G401 (cell line): ENCODE measurements around the gene CUTA. TPM values are rescaled to one million over a fixed set of nuclear protein-coding genes. Genes with fewer than 3 reads are reported as not detected.

Source experiments
- DNase-seq: peaks from one replicate; pipeline ENCODE4 v3.0.0-alpha.2; 2015; ENCODE audit warnings: low spot score
- in situ Hi-C: cut with HindIII; loops from 2 replicates; pipeline ENCODE4 v1.10.0; 2016; ENCODE audit warnings: low sequenced_read_pairs, mixed read lengths
- total RNA-seq: library from RNA; depleted of rRNA; stranded (reverse); fragments of >200 nt; shearing (Covaris generic); gene quantifications from 2 replicates; pipeline ENCODE4 v1.2.3, GENCODE V29; 2014

CUTA gene
- total RNA-seq, 1 experiment from 2014 or later = 304 TPM

DNA sequence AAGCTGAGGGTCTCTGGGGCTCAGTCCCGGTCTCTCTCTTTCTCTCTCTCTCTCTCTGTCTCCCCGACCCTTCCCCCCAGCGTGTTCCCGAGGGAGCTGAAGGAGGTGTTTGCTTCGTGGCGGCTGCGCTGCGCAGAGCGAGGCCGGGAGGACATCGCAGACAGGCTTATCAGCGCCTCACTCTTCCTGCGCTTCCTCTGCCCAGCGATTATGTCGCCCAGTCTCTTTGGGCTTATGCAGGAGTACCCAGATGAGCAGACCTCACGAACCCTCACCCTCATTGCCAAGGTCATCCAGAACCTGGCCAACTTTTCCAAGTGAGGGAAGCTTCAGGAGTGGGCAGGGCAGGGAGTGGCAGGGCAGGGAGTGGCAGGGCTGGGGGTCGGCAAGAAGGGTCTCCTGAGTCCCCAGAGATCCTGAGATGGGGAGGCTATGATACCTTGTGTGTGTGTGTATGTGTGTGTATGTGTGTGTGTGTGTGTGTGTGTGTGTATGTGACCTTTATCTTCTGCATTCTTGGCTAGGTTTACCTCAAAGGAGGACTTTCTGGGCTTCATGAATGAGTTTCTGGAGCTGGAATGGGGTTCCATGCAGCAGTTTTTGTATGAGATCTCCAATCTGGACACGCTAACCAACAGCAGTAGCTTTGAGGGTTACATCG is 22.9 kb upstream of the CUTA start:
- in situ Hi-C loops = no loop called here

GRCh38 chr6:33439956-33440648 is 22.2 kb upstream of the CUTA start:
- DNase-seq = no peak
- in situ Hi-C loops = no loop called here

More for the DNA sequence above, 22.9 kb upstream of the CUTA start:
- no peak for DNase-seq

- in situ Hi-C loops = no loop called here
Observed at GRCh38 chr6:33438978-33439594, 21.2 kb upstream of the CUTA start.

GRCh38 chr6:33437666-33438065 is 19.8 kb upstream of the CUTA start:
- no peak for DNase-seq
- in situ Hi-C loops = no loop called here

More at GRCh38 chr6:33438978-33439594, 21.2 kb upstream of the CUTA start:
- no peak for DNase-seq

- DNase-seq = no peak
- in situ Hi-C loops = no loop called here
Observed at GRCh38 chr6:33434961-33435360, 17.1 kb upstream of the CUTA start.

DNA sequence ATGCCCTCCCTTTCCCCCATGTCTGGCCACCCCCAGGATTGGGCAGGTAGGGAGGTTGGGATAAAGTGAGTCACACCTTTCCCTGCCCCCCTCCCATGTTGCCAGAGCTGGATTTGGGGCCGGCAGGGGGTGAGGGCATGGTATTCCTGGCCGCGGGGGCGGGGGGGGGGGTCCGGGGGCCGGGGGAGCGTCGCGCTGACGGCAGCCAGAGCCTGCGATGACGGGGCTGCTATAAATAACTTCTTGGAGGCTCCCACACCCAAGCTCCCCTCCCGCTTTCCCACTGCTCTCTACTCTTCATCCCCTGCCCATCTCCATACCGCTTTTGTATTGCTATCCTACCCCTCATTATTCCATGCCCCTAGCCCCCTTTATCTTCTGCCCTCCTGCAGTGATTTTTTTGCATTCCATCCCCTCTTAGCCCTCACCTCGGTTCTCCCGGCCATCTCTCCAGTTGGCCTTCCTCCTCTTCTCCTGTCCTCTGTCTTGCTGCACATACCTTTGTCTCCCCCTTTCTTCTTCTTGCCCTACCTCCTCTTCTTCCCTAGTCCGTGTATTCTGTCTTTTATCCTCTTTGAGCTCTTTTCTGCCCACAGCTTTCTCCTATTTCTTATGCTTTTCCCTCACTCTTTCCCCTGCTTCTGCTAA is 15.8 kb upstream of the CUTA start:
- in situ Hi-C loops = no loop called here
- no peak for DNase-seq

DNA sequence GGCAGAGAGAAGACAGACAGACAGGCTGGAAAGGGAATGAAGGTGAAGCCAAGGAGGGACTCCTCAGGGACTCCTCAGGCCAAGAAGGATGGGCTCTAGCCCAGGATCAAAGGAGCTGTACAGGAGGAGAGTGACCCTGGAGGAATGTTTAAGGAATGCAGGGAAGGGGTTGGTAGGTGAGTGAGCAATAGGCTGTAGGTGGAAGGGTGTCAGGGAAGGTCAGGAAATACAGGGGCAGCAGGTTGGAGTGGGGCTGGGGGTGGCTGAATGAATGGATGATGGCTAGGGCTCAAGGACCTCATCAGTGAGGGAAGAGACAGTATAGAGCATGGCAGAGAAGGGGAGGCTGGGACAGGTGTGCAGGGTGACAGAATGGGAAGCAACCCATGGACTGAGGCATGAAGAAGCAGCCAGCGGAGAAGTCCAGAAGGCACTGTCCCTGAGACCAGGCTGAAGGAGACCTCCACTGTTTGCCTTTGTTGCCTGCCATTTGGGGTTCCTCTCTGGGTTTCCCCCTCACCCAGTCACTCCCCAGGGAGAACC is 15.2 kb upstream of the CUTA start:
- in situ Hi-C loops = no loop called here
- DNase-seq = no peak

GRCh38 chr6:33432546-33432945 is 14.6 kb upstream of the CUTA start:
- in situ Hi-C loops = no loop called here
- DNase-seq = no peak

- no peak for DNase-seq
- in situ Hi-C loops = no loop called here
Observed at GRCh38 chr6:33431880-33432541, 14.1 kb upstream of the CUTA start.

GRCh38 chr6:33430991-33431879 is 13.3 kb upstream of the CUTA start:
- DNase-seq = peak; percentile 74
- in situ Hi-C loops = no loop called here

DNA sequence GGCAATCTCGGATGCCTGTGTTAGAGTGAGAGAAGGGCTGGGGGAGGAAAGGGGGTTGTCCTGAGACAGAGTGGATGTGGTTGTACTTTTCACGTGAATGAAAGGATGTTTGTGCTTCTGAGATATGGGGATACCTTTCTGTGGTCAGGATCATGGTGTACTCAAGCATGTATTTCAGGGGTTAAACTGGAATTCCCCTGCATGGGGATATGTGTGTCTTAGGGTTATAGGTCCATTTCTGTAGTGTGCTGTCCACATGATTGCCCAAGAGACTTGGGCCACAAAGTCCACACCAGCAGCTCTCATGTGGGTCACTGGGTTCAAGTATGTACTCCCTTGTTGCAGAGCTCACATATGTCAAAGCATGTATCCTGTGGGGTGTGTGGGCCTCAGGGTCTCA is 12.4 kb upstream of the CUTA start:
- no peak for DNase-seq
- in situ Hi-C loops = no loop called here

- no peak for DNase-seq
- in situ Hi-C loops = no loop called here
Observed at GRCh38 chr6:33429750-33430052, 11.8 kb upstream of the CUTA start.

DNA sequence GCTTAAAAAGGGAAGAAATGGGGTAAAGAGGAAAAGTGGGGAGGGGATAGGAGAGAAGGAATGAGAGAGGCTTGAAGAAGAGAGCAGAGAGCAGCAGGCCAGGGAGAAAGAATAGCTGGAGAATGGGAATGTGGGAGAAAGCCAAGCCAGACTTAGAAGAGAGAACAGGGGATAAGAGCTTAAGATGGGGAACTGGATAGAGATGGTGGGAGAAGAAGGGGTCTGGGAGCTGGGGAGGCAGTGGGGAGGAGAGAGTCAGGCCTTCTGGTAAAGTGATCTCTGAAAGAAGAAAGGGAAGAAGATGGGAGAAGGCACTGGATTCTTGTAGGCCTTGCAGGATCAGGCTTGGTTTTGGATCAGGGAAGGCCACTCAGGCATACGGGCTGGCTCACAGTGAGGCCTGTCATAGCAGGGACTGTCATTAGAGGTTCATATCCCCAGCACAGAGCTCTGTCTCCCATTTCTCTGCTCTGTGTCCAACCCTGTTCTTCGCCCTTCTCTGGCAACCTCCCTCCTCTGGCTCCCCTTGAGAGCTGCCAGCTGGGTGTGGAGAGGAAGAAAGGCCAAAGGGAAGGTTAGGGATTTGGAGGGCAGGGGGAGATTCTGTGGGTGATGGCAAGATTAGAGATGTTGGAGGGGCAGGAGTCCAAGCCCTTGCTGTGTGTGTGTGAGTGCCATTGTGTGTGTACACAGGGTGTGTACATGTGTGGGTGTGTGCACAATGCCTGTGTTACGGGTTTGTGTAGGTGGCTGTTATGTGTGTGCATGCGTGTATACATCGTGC is 11.3 kb upstream of the CUTA start:
- peak; percentile 40 for DNase-seq
- in situ Hi-C loops = no loop called here

DNA sequence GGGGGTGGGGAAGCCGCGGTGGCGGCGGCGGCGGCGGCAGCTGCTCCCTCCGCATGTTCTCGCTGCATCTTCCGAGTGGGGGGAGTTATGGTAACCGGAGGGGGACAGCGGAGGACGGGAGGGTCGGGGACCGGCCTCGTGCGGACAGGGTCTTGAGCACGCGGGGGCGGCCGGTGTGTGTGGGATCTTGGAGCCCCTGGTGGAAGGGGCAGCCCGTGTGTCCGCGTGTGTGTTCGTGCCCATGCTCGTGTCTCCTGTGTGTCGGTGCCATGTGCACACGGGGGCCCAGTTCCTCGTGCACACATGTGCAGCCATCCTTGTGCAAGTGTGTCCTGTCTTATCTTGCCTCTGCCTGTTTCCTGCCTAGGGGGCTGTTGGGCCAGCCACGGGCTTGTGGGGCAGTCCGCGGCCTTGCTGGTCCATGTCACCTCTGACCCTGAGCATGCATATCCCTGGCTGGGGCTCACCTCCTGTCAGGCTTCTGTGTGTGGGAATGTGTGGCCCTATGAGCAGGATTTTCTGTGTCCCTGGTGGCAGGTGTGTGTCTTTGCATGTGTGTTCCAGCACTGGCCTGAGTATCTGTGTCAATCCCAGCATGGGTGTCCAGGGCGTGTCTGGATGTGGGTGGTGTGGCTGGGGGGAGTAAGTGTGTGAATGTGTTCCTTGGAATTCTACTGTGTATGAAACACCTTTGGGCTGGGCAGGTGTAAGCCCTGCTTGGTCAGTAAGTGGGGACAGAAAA is 10.5 kb upstream of the CUTA start:
- DNase-seq = peak; percentile 31
- in situ Hi-C loops = no loop called here

DNA sequence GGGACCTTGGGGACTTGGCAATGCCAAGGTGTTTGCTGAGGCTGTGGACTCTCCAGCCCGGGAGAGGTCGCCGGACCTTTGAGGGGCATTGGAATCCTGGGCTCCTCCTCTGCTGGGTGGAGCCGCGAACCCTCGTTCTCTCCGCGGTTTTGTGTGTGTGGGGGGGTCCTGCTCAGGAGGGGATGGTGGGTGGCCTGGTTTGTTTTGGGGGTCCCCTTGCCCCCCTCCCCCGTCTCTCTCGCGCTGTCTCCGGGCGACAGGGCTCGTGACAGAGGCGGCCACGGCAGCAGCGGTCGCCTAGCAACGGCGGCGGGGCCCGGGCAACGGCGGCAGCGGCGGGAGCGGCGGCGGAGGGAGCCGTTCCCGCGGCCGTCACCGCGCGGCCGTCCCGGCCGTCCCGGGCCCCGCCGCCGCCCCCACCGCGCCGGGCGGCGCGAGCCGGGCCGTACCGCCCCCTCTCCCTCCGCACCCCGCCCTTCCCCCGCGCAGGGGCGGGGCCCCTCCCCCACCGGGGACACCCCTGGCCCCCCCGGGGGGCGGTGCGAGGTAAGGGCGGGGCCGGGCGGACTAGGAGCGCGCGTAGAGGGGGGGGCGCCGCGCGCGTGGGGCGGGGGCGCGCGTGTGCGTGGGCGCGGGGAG is 9.8 kb upstream of the CUTA start:
- in situ Hi-C loops = no loop called here

GRCh38 chr6:33426590-33427511 is 8.9 kb upstream of the CUTA start:
- peak; percentile 17 for DNase-seq
- in situ Hi-C loops = no loop called here

More for the DNA sequence above, 9.8 kb upstream of the CUTA start:
- peak; percentile 34 for DNase-seq
